Measurements from ENCODE around the gene DCUN1D2. TPM values are rescaled to one million over a fixed set of nuclear protein-coding genes. Genes with fewer than 3 reads are reported as not detected.

DCUN1D2 gene
- total RNA-seq, 1 experiment from 2014 or later = 9.6 TPM

GRCh38 chr13:113427562-113428468 lies 62.7 kb downstream of the DCUN1D2 start:
- no peak for DNase-seq (ENCODE audit: low read depth)

GRCh38 chr13:113426591-113426986 lies 63.9 kb downstream of the DCUN1D2 start:
- no peak for DNase-seq (ENCODE audit: low read depth)

- DNase-seq (ENCODE audit: low read depth) = peak; percentile 27
Observed at GRCh38 chr13:113425941-113426590, 64.4 kb downstream of the DCUN1D2 start.

GRCh38 chr13:113423520-113424163 lies 66.9 kb downstream of the DCUN1D2 start:
- no peak for DNase-seq (ENCODE audit: low read depth)

- DNase-seq (ENCODE audit: low read depth) = no peak
Observed at GRCh38 chr13:113422807-113423519, 67.5 kb downstream of the DCUN1D2 start.

- DNase-seq (ENCODE audit: low read depth) = no peak
Observed at GRCh38 chr13:113421673-113422270, 68.7 kb downstream of the DCUN1D2 start.

GRCh38 chr13:113420833-113421600 lies 69.5 kb downstream of the DCUN1D2 start:
- no peak for DNase-seq (ENCODE audit: low read depth)

- no peak for DNase-seq (ENCODE audit: low read depth)
Observed at GRCh38 chr13:113420232-113420631, 70.3 kb downstream of the DCUN1D2 start.

GRCh38 chr13:113419531-113420193 lies 70.8 kb downstream of the DCUN1D2 start:
- DNase-seq (ENCODE audit: low read depth) = no peak

- DNase-seq (ENCODE audit: low read depth) = no peak
Observed at GRCh38 chr13:113418722-113419049, 71.8 kb downstream of the DCUN1D2 start.

GRCh38 chr13:113417836-113418721 lies 72.4 kb downstream of the DCUN1D2 start:
- no peak for DNase-seq (ENCODE audit: low read depth)

- no peak for DNase-seq (ENCODE audit: low read depth)
Observed at GRCh38 chr13:113417008-113417751, 73.3 kb downstream of the DCUN1D2 start.

- DNase-seq (ENCODE audit: low read depth) = no peak
Observed at GRCh38 chr13:113415825-113416224, 74.7 kb downstream of the DCUN1D2 start.

- DNase-seq (ENCODE audit: low read depth) = no peak
Observed at GRCh38 chr13:113415032-113415431, 75.5 kb downstream of the DCUN1D2 start.

GRCh38 chr13:113414335-113414734 lies 76.2 kb downstream of the DCUN1D2 start:
- no peak for DNase-seq (ENCODE audit: low read depth)

- DNase-seq (ENCODE audit: low read depth) = no peak
Observed at GRCh38 chr13:113413898-113414282, 76.6 kb downstream of the DCUN1D2 start.

GRCh38 chr13:113413178-113413897 lies 77.2 kb downstream of the DCUN1D2 start:
- DNase-seq (ENCODE audit: low read depth) = no peak
